HG03342 (cell line): ENCODE data around the gene CBFA2T2.
"Not testable (repeated sequence)": the region's sequence is repeated elsewhere in the genome, so short reads cannot be mapped to it uniquely, and the experiment has no call there.

Source experiments
- ATAC-seq: cut with Tn5 transposase; IDR thresholded peaks from one replicate; pipeline ENCODE4 v1.9.1; 2021; ENCODE audit warnings: mild to moderate bottlenecking, moderate library complexity; ENCODE audit not compliant: unreplicated experiment

Gene CBFA2T2

DNA sequence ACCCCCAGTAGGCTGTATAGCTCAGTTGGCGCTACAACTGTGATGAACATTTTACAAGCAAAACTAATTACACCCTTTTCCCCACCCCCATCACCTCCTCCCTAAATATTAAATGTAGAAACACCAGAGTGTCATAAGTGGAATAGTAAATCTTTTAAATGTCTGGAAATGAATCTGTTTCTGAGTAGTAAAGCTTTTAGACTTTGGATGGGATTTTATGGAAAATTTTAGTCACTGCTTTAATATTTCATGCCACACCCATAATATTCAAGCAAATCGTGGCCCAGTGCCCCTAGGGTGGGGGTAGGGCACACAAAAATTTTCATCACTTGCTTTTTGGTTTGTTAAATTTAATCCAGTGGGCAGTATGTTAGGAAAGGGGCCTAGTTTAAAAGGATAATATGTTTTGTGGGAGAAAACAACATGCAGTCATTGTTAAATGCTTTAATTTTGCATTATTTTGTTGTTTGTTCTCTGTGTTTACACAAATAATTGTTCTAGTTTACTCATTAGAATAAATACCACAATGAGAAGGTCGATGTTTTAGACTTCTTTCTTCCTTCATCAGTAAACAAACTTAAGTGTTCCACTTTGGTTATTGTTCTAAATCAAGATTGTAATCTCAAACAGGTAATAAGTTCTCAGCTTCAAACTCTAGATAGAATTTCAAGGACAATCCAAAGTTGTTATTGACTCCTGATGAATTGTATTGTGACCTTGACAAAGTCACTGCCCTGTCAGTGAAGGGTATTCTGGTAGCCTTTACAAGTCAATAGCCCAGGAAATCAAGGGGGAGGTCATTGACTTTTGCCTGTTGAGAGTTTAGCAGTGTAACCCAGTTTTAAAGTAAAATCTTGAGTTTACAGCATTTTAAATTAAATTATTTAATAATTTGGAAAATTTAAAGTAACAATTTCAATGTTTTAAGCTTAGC, 79.2 kb downstream of the CBFA2T2 start:
- no peak for ATAC-seq

DNA sequence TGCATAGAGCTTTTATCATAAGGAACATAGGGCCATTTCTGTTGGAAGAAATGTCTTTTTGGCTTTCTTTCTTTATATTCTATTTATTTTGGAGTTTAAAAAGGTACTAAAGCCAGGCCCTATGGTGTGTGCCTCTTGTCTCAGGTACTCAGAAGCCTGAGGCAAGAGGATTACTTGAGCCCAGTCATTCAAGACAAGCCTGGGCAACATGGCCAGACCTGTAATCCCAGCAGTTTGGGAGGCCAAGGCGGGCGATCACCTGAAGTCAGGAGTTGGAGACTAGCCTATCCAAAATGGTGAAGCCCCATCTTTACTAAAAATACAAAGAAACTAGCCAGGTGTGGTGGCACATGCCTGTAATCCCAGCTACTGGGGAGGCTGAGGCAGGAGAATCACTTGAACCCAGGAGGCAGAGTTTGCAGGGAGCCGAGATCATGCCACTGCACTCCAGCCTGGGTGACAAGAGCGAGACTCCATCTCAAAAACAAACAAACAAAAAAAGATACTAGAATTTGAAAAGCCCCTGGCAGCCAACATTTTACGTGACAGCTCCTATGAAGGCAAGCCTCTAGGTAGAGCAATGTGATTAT, 80.0 kb downstream of the CBFA2T2 start:
- ATAC-seq = no peak

DNA sequence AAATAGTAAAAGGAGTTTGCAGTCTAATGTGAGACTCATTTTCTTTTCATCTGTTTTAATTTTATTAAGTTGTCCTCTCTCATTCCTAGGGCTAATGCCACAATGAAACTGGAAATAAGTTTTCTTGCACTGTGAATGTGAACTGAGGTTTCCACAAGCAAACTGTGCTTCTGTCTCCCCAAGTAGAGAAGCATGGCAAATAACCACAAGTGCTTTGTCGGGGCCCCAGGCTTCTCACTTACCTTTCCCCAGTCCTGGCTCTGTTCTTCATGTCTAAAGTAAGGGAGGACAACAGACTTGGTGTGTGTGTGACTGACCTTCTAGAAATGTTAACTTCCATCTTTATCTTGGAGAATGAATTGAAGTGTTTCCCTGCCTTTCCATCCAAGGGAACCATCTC, 80.8 kb downstream of the CBFA2T2 start:
- ATAC-seq = no peak

DNA sequence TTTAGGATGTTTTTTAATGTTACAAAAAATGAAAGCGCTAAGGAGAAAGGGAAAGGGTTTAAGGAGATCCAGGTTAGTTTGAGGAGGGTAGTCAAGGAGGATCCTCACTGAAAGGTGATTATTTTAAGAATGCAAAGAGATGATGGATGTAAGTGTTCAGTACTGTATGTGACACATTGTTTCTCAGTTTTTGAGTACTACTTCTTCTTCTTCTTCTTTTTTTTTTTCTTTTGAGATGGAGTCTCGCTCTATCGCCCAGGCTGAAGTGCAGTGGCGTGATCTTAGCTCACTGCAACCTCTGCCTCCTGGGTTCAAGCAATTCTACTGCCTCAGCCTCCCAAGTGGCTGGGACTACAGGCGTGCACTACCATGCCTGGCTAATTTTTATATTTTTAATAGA, 83.4 kb downstream of the CBFA2T2 start:
- not testable (repeated sequence) for ATAC-seq

DNA sequence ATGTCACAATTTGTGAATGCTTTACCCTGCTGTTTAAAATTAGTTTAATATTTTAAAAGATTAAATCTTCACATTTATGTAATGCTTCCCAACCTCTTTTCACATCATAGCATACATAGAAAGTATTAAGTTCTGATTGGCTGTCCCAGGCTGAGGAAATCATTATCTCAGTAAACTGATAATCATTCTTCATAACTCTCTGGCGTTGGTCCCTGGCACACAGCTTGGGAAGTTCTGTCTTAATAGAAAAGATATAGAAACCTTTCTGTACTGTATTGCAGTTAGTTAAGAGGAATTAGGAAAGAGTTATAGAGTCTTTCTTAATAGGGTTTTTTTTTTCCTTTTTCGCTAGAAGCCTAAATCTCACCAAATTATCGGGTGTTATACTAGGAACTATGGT, 85.4 kb downstream of the CBFA2T2 start:
- ATAC-seq = no peak

DNA sequence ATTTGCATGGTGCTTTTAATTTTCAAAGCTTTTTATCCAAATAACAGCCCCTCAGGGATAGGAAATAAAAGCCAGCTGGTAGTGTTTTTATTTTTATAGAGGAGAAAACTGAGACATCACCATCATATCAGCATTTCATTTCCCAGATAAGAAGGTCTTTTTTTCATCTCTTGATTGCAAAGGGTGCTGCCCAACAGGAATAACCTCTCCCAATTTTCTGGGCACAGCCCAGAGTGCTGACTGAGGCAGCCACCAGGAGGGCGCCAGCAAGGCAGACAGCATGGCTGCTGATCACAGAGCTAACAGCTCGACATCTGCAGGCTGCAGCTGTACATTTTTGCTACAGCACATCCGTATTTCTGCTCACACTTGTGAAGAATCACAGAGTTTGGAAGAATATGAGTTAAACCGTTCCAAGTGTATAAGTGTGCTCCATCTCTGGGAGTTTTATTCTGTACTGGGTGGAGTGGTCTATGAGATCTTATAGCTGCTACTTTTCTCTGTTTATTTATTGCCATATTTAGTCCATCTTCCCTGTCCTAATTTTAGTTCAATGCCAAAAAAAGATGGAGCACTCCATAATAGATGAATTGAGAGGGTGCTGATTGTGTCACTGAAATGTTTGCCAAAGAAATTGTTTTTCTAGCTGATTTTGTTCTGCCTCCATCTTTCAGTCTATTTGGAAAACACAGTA, 86.7 kb downstream of the CBFA2T2 start:
- no peak for ATAC-seq

DNA sequence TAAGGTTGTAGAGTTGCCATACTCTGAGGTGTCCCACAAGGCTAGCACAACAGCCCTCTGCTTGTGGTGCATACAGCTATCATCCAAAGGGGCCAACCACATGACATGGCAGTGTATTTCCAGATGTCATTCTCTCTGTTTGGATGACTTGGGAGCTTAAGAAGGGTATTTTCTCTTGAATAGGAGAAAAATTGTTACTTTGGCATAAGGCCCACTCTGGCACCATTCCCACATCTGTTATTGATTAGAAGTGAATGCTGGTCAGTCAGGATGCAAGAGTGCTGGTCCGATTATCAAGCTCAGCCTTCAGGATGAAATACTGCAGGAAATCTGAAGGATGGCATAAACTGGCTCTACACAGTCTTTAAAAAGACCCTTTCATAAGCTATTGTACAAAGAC, 88.6 kb downstream of the CBFA2T2 start:
- ATAC-seq = no peak

DNA sequence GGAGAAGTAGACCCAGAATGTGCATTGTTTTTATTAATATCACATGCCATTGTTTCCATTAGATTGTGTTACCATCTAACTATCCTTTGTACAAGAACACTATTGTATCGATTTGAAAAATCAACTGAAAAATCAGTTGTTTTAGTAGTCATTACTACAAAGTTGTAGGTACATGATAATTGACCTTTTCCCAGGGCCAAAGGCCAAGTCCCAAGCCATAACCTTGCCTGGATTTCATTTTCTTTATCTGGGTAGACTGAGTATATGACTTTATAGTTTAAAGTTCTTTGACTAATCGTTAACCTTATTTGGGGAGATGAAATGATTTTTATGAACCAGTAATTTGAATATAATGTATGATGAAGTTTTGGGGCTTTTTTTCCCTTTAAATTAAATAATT, 93.2 kb downstream of the CBFA2T2 start:
- ATAC-seq = no peak

DNA sequence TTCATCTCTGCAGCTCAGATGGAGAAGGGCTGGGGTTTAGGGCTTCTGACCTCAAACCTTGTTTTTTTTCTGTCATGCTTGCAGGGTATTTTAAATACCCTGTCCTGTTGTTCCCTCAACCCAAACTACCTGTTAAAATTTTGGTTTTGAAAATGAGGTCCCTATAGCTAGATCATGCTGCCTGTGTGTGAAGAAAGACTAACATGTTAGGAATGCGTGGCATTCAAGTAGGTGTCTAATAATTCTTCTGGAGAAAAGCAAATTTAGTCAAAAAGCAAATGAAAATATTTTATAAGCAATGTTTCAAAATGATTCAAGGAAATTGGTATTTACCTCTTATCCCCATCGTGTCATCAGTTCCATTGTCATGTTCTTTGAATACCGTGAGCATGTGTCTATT, 95.1 kb downstream of the CBFA2T2 start:
- ATAC-seq = no peak

DNA sequence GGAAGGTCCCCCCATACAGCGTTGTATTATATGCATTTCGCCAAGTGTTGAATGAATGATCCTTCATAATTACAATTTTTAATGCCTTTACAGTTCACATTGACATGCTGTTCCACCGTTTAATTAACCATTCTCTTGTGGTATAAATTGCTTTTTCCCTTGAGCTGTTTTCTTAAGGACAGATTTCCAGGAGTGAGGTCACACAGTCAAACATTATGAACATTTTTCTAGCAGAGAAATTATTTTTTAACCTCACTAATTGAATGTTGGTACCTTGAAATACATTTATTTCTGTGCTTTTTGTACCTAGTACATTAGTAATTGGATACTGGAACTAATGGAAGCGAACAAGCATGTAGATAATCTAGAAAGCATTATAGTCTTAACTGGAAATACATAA, 95.5 kb downstream of the CBFA2T2 start:
- ATAC-seq = no peak

DNA sequence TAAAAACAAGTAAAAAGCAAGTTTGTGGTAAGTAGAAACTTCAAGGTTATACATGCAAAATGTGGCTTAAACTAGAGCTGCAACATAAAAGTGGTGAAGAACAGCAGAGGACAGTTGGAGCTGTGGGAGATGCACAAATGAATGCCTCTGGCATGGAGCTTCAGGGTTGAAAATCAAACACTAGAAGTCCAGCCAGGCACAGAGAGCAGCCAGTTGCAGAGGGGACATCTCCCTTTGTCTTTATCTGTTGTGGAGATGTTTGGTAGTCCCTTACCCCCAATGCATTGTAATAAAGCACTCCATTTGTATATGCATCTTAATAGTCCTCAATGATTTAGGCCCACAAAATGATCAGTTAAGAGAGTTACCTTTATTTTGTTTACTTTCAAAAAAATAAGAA, 99.2 kb downstream of the CBFA2T2 start:
- no peak for ATAC-seq

DNA sequence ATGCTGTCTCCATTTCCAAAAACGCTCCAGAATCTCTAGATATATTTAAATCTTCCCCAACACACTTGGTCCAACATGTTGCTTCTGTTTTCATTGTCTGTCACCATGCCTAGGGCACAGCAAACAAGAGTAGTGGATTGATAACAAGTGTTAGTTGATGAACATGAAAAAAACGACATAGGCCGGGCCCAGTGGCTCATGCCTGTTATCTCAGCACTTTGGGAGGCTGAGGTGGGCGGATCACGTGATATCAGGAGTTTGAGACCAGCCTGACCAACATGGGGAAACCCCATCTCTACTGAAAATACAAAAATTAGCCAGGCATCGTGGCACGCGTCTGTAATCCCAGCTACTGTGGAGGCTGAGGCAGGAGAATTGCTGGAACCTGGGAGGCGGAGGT, 102.0 kb downstream of the CBFA2T2 start:
- not testable (repeated sequence) for ATAC-seq

DNA sequence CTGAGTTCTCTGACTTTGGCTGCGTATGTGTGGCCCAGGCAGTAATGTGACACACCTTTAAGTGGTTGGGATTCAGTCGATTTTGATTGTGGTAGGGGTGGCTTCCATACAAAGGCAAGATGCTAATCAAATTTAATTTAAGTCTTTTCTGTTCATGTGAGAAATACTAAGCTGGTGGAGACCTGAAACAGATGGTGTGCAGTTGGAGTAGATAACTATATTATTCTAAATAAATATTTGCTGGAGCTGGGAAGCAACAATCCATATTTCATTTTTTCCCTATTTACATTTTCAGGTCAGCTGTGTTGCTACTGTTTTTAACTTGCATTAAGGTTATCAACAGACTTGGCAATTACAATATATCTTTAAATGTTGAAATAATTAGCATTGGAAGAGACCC, 104.8 kb downstream of the CBFA2T2 start:
- no peak for ATAC-seq

DNA sequence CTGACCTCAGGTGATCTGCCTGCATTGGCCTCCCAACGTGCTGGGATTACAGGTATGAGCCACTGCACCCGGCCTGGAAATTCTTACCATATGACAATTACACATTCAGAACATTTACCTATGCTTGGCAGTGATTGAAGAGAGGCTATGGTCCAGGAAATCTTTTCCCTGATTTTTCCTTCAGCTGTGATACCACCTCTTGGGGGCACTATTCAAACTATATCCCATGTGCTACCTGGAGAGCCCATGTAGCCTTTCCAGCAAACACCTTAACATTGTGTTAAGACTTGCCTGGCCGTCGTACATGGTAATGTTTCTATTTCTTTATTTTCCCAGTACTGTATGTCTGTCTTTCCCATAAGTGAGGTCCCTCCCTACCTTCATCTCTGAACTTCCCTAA, 110.5 kb downstream of the CBFA2T2 start:
- no peak for ATAC-seq

DNA sequence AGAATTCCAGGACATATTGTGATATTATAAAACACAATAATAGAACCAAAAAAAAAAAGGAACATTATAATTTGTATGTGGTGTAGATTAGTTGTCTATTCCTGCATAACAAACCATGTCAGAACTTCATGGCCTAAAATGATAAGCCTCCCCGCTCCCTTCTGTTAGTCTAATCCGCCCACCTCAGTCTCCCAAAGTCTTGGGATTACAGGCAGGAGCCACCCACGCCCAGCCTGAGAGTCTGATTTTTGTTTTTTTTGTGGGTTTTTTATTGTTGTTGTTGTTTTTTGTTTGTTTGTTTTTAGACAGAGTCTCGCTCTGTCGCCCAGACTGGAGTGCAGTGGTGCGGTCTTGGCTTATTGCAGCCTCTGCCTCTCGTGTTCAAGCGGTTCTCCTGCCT, 111.1 kb downstream of the CBFA2T2 start:
- no peak for ATAC-seq

DNA sequence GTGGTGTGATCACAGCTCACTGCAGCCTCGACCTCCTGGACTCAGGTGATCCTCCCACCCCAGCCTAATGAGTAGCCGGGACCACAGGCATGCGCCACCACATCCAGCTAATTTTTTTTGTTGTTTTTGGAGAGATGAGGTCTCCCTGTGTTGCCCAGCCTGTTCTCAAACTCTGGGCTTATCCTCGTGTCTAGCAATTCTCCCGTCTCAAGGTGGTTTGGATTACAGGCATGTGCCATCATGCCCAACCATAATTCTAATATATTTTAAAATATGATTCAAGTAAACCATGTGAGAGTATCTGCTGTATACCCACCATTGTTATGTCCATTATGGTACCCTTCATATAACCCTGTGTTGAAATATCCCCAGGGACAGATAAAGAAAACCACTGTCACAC, 112.0 kb downstream of the CBFA2T2 start:
- ATAC-seq = no peak

DNA sequence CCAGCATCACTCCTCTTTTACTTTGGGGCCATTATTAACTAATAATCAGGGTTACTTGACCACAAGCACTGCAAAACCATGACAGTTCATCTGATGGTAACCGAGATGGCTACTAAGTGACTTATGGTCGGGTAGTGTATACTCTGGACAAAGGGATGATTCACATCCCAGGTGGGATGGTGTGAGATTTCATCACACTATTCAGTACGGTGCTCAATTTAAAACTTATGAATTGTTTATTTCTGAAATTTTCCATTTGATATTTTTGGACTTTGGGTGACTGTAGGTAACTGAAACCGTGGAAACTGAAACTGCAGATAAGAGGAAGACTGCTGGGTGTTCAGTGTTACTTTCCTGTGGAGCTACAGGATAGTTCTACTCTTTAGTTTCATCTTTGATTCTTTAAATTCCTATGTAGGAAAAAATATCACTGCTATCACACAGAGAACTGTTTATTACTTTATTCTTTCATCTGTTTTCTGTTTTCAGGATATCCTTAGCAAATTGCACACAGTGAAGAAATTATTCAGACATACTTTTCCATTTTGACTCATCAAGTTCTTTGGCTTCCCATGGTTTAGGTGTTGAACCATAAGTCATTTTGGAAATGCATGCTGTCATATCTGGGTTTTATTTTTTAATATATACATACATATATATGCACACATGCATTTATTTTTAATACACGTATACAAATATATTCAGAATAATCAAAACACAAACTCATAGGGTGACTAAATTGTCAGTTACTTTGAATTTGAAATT, 113.1 kb downstream of the CBFA2T2 start:
- ATAC-seq = peak; percentile 56

DNA sequence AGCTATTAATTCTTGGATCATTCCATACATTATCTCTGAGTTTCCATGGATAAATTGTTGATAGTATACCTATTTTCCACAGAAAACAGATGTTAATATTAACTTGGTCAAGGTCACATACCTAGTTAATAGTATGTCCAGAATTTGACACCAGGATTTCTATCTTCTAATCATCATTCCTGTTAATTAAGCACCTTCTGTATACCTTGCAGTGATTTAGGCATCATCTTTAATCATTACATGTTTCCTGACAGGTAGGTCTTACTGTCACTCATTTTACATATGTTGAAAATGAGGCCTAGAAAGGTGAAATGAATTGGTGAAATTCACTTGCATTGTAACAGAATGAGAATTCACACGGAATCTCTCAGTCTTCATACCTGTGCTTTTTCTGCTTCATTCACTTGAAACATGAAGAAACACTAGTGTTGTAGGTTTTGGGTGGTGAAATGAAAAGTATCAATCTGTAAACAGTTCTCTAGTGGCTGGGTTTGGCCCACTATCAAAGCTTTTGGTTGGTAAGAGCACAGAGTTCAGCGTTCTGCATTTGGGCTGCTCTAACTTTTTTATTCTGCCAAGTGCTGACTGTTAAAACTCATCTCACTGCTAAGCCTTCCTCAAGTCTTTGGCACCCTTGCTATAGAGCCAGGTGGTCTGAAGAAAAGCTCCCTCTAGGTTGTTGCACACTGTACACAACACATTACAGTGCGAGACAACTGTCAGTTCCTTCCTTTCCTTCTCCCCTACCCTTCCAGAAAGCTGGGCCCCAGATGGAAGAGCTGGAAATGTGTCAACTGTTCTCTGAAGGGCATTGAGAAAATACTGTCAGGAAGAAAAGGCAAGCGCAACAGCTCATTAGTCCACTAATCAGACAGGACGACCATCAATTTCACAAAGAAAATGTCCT, 114.4 kb downstream of the CBFA2T2 start:
- no peak for ATAC-seq

DNA sequence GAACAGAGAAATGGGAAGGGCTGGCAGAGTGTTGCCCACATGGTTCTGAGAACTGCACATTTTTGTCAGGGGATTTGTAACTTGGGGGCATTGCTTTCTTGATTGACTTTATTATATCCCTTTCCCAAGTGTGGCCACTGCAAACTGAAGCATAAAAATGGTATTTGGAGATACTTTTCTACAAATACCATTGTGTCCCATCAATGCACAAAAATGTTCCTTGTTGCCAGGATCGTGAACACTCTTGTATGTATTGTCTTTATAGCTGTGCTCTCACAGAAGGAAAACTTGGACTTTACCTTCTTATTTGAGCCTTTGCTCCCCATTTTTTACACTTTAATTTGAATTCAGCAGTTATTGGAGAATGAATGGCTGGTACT, 115.1 kb downstream of the CBFA2T2 start:
- ATAC-seq = no peak

DNA sequence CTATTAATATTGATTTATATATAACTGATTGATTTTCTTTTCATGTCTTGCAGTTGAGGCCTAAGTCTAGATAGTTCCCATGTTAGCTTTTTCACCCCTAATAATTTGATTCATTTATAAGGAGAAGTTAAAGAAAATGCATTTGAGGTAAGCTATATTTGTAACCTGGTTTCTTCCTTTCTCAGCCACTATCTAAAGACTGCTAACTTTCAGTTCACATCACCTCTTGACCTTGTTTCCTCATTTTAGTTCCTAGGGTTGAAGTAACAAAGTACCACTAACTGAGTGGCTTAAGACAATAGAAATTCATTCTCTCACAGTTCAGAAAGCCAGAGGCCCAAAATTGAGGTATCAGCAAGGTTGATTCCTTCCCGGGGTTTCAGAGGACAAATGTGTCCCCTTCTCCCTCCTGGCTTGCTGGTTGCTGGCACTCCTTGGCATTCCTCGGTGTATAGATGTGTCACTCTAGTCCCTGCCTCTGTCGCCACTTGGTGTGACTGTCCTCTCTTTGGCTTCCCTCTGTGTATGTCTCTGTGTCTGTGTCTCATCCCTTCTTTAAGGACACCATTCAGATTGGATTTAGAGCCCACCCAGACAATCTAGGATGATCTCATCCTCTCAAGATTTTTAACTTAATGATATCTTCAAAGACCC, 116.3 kb downstream of the CBFA2T2 start:
- peak; percentile 57 for ATAC-seq
